H1 (cell line): ENCODE results near the gene BTG2. TPM values are rescaled to one million over a fixed set of nuclear protein-coding genes. Genes with fewer than 3 reads are reported as not detected.

Experiments
- CTCF ChIA-PET: fragments of 300-600 bp; sonication (Branson Sonifier 250); formaldehyde crosslinking; loops from one replicate; lab custom pipeline; 2021; ENCODE audit not compliant: partially characterized antibody; lab: Charles Lee
- POLR2A ChIA-PET: fragments of 300-600 bp; sonication (Branson Sonifier 250); formaldehyde crosslinking; loops from one replicate; lab custom pipeline; 2021; ENCODE audit warnings: inconsistent platforms; ENCODE audit not compliant: partially characterized antibody; lab: Charles Lee
- DNase-seq, 2 experiments: peaks; one replicate each; pipeline versions ENCODE4 v3.0.0 to v3.0.0-alpha.2; 2010 to 2022; ENCODE audit warnings: low spot score in 2 of 2, low read depth in 1 of 2, mixed read lengths in 1 of 2
- FAIRE-seq: peaks from 2 replicates; lab custom pipeline; 2011; peaks lifted over from hg19 to GRCh38; lab: Jason Lieb, UNC
- H2AFZ ChIP-seq: 2 replicates; pipeline ENCODE4 v1.8.1; 2012; ENCODE audit warnings: low read length, inconsistent platforms
- H2AK5ac ChIP-seq: 2 replicates; pipeline ENCODE4 v1.6.1; 2013; ENCODE audit warnings: low read depth, low read length
- H2BK120ac ChIP-seq: replicated peaks from 2 replicates; pipeline ENCODE3; 2013; ENCODE audit warnings: low read depth, low read length, inconsistent platforms
- H2BK12ac ChIP-seq: 2 replicates; pipeline ENCODE4 v1.6.1; 2013; ENCODE audit warnings: low read depth, low read length
- H2BK15ac ChIP-seq: 2 replicates; pipeline ENCODE4 v1.6.1; 2013; ENCODE audit warnings: low read length
- H2BK20ac ChIP-seq: 2 replicates; pipeline ENCODE4 v1.6.1; 2013; ENCODE audit warnings: low read length
- H2BK5ac ChIP-seq: 2 replicates; pipeline ENCODE4 v1.6.1; 2013; ENCODE audit warnings: low read depth, low read length
- H3K14ac ChIP-seq: 2 replicates; pipeline ENCODE4 v1.6.1; 2013; ENCODE audit warnings: inconsistent platforms; ENCODE audit not compliant: insufficient read length
- H3K18ac ChIP-seq: 2 replicates; pipeline ENCODE4 v1.6.1; 2013; ENCODE audit warnings: low read length; ENCODE audit errors: extremely low read depth
- H3K23ac ChIP-seq: 2 replicates; pipeline ENCODE4 v1.6.1; 2013; ENCODE audit warnings: inconsistent platforms; ENCODE audit not compliant: insufficient read length
- H3K23me2 ChIP-seq: 2 replicates; pipeline ENCODE4 v1.6.1; 2013; ENCODE audit warnings: low read depth, low read length
- H3K27ac ChIP-seq: 2 replicates; pipeline ENCODE4 v1.6.1; 2011; ENCODE audit warnings: low read depth, low read length, inconsistent platforms
- H3K27me3 ChIP-seq, 4 experiments: replicated peaks in 1 of 4; 1 replicate in 1 of 4; 2 replicates in 3 of 4; pipeline versions ENCODE4 v1.6.1 to v1.8.1; 2011 to 2013; ENCODE audit warnings: low read length in 3 of 4, mild to moderate bottlenecking in 3 of 4, inconsistent platforms in 2 of 4, mixed read lengths in 2 of 4, moderate library complexity in 1 of 4; ENCODE audit not compliant: control insufficient read depth in 3 of 4, insufficient read depth in 3 of 4; ENCODE audit errors: extremely low read depth in 1 of 4
- H3K36me3 ChIP-seq, 4 experiments: 2 replicates each; pipeline versions ENCODE4 v1.6.1 to v1.8.1; 2011 to 2013; ENCODE audit warnings: mild to moderate bottlenecking in 4 of 4, low read length in 3 of 4, moderate library complexity in 2 of 4, control low read depth in 1 of 4, inconsistent platforms in 1 of 4; ENCODE audit not compliant: insufficient read depth in 4 of 4, control insufficient read depth in 2 of 4
- H3K4ac ChIP-seq: replicated peaks from 2 replicates; pipeline ENCODE3; 2013; ENCODE audit warnings: low read length, low read depth, mixed read lengths, inconsistent platforms; ENCODE audit not compliant: insufficient read length
- H3K4me1 ChIP-seq, 4 experiments: replicated peaks in 1 of 4; 1 replicate in 1 of 4; 2 replicates in 3 of 4; pipeline versions ENCODE4 v1.6.1 to v1.8.1; 2011 to 2013; ENCODE audit warnings: low read length in 3 of 4, inconsistent platforms in 2 of 4, mixed read lengths in 1 of 4; ENCODE audit not compliant: insufficient read depth in 4 of 4, control insufficient read depth in 3 of 4
- H3K4me2 ChIP-seq, 2 experiments: 2 replicates each; pipeline versions ENCODE4 v1.6.1 to v1.8.1; 2011 to 2013; ENCODE audit warnings: low read depth in 2 of 2, low read length in 2 of 2, control low read depth in 1 of 2, inconsistent platforms in 1 of 2, mild to moderate bottlenecking in 1 of 2; ENCODE audit not compliant: insufficient read depth in 1 of 2
- H3K4me3 ChIP-seq, 4 experiments: fragments of 200-600, 300-600 bp in 1 of 4; sonication (generic), shearing (Covaris generic), sonication (Bioruptor Twin) in 1 of 4; 2 replicates each; pipeline versions ENCODE4 v1.5.1 to v1.8.1; 2011 to 2016; ENCODE audit warnings: low read length in 4 of 4, low read depth in 3 of 4, control low read depth in 2 of 4, inconsistent platforms in 2 of 4, mild to moderate bottlenecking in 2 of 4, mixed read lengths in 1 of 4, moderate library complexity in 1 of 4; ENCODE audit not compliant: insufficient read depth in 2 of 4; ENCODE audit errors: extremely low read depth in 1 of 4
- H3K56ac ChIP-seq: replicated peaks from 2 replicates; pipeline ENCODE3; 2013; ENCODE audit warnings: low read depth, mild to moderate bottlenecking, mixed read lengths, low read length, inconsistent platforms; ENCODE audit not compliant: insufficient read length
- H3K79me1 ChIP-seq: 2 replicates; pipeline ENCODE4 v1.6.1; 2013; ENCODE audit warnings: low read depth, low read length, control low read depth
- H3K79me2 ChIP-seq, 2 experiments: 2 replicates each; pipeline versions ENCODE4 v1.6.1 to v1.8.1; 2012 to 2013; ENCODE audit warnings: low read length in 2 of 2, mild to moderate bottlenecking in 2 of 2, inconsistent platforms in 1 of 2; ENCODE audit not compliant: insufficient read depth in 2 of 2, control insufficient read depth in 1 of 2
- H3K9ac ChIP-seq, 4 experiments: replicated peaks in 1 of 4; 1 replicate in 1 of 4; 2 replicates in 3 of 4; pipeline versions ENCODE4 v1.6.1 to v1.8.1; 2011 to 2013; ENCODE audit warnings: low read depth in 3 of 4, low read length in 3 of 4, control low read depth in 2 of 4, mild to moderate bottlenecking in 2 of 4, moderate library complexity in 2 of 4, inconsistent platforms in 1 of 4; ENCODE audit errors: extremely low read depth in 1 of 4
- H3K9me3 ChIP-seq, 2 experiments: 2 replicates each; pipeline versions ENCODE4 v1.6.1 to v1.8.1; 2012 to 2013; ENCODE audit warnings: mild to moderate bottlenecking in 2 of 2, moderate library complexity in 2 of 2, control low read depth in 1 of 2, inconsistent platforms in 1 of 2, low read depth in 1 of 2, low read length in 1 of 2, mixed read lengths in 1 of 2; ENCODE audit not compliant: insufficient read depth in 2 of 2
- H4K20me1 ChIP-seq, 2 experiments: replicated peaks in 1 of 2; 2 replicates each; pipeline versions ENCODE3 to v1.8.1; 2011 to 2013; ENCODE audit warnings: inconsistent platforms in 2 of 2, low read length in 2 of 2, mild to moderate bottlenecking in 1 of 2; ENCODE audit not compliant: insufficient read depth in 2 of 2, control insufficient read depth in 1 of 2
- H4K5ac ChIP-seq: 2 replicates; pipeline ENCODE4 v1.6.1; 2013; ENCODE audit warnings: low read length, low read depth, mixed read lengths, inconsistent platforms; ENCODE audit not compliant: insufficient read length
- H4K8ac ChIP-seq: 2 replicates; pipeline ENCODE4 v1.8.0; 2013; ENCODE audit warnings: mild to moderate bottlenecking, moderate library complexity, low read length, inconsistent platforms; ENCODE audit not compliant: insufficient read depth; ENCODE audit errors: extremely low read depth
- H4K91ac ChIP-seq: replicated peaks from 2 replicates; pipeline ENCODE3; 2013; ENCODE audit warnings: low read length, mixed read lengths, inconsistent platforms; ENCODE audit not compliant: insufficient read length
- EGR1 ChIP-seq: IDR thresholded peaks from 2 replicates; pipeline ENCODE4 v1.6.1; 2011; ENCODE audit warnings: low read depth, low read length, borderline replicate concordance
- EP300 ChIP-seq, 2 experiments: IDR thresholded peaks; 1 replicate in 1 of 2; 2 replicates in 1 of 2; pipeline ENCODE4 v1.6.1; 2011 to 2012; ENCODE audit warnings: low read depth in 2 of 2, low read length in 2 of 2, mild to moderate bottlenecking in 2 of 2, borderline replicate concordance in 1 of 2, inconsistent platforms in 1 of 2, moderate library complexity in 1 of 2
- KDM1A ChIP-seq: fragments of 200-600, 300-600 bp; sonication (generic); IDR thresholded peaks from 2 replicates; pipeline ENCODE4 v1.7.1; 2016; ENCODE audit warnings: mild to moderate bottlenecking, low read length, borderline replicate concordance
- NANOG ChIP-seq: IDR thresholded peaks from 2 replicates; pipeline ENCODE4 v1.6.1; 2011; ENCODE audit warnings: low read length, low read depth, mild to moderate bottlenecking, inconsistent platforms; ENCODE audit not compliant: insufficient read depth, poor library complexity, severe bottlenecking
- POLR2AphosphoS5 ChIP-seq: IDR thresholded peaks from 2 replicates; pipeline ENCODE4 v1.6.1; 2011; ENCODE audit warnings: low read depth, low read length
- RBBP5 ChIP-seq: IDR thresholded peaks from 2 replicates; pipeline ENCODE4 v1.7.1; 2012; ENCODE audit warnings: low read depth, mild to moderate bottlenecking, inconsistent platforms, low read length, moderate library complexity, borderline replicate concordance
- SP1 ChIP-seq: IDR thresholded peaks from 2 replicates; pipeline ENCODE4 v1.6.1; 2011; ENCODE audit warnings: low read depth, low read length
- SP4 ChIP-seq: IDR thresholded peaks from 2 replicates; pipeline ENCODE4 v1.6.1; 2012; ENCODE audit warnings: low read length, inconsistent platforms
- TAF7 ChIP-seq: optimal IDR thresholded peaks from 2 replicates; pipeline ENCODE3; 2011; ENCODE audit warnings: low read depth, mild to moderate bottlenecking, inconsistent platforms, low read length, moderate library complexity, borderline replicate concordance
- TCF12 ChIP-seq: IDR thresholded peaks from 2 replicates; pipeline ENCODE4 v1.6.1; 2011; ENCODE audit warnings: low read depth, mild to moderate bottlenecking, low read length
- WGBS, 2 experiments: shearing (Covaris generic) in 1 of 2; methylation state at CpG; one replicate each; pipeline versions ENCODE4 v1.1.6 to v1.1.7; 2013 to 2015; ENCODE audit warnings: low lambda C conversion rate in 2 of 2, mixed read lengths in 2 of 2, inconsistent platforms in 1 of 2, low coverage in 1 of 2, missing lambda C conversion rate in 1 of 2; ENCODE audit not compliant: insufficient replicate concordance in 2 of 2, insufficient coverage in 1 of 2, insufficient read length in 1 of 2; ENCODE audit errors: extremely low coverage in 1 of 2, missing lambda C conversion rate in 1 of 2; 5-methylcytosine and 5-hydroxymethylcytosine counted together
- polyA plus RNA-seq, 7 experiments: library from polyadenylated mRNA; depleted of rRNA in 3 of 7; stranded (reverse) in 5 of 7; unstranded in 2 of 7; fragments of >200 nt in 5 of 7; fragments of 200-250 nt in 2 of 7; gene quantifications; 1 replicate in 5 of 7; 2 replicates in 1 of 7; 4 replicates in 1 of 7; pipeline versions ENCODE4 v1.2.1 to v1.2.3, GENCODE V29; 2011 to 2013; ENCODE audit warnings: missing spikeins in 2 of 7, mixed read lengths in 2 of 7
- total RNA-seq: library from RNA; stranded (reverse); fragmentation: NEBNext Ultra II Directional; extraction: Animal tissue kit (Norgen Biotek cat#: 25700); gene quantifications from 2 replicates; pipeline ENCODE4 v1.2.1, GENCODE V29; 2021

Gene BTG2
- total and polyA plus RNA-seq, 2 of the 8 experiments (the other 6 are each of a cell fraction or from before 2014, with no cell fraction given): 4.8 to 11.0 TPM

- no peak overlapping the region for H2AFZ ChIP-seq
- H3K18ac ChIP-seq: no peak overlapping the region
- WGBS, 2 experiments: 2% methylated on average over 3 of the region's 3 CpGs; no CpG with 5 or more reads in 1 of the 2 experiments
- peaks cover 45 to 91% (median 86%) of the 10 kb centered on the region in 4 experiments for H3K27me3 ChIP-seq
- H3K56ac ChIP-seq: no peak overlapping the region
- no peak overlapping the region for H2BK15ac ChIP-seq
- no peak overlapping the region for H3K4ac ChIP-seq
- H3K23ac ChIP-seq: no peak overlapping the region
- H2BK5ac ChIP-seq: no peak overlapping the region
- peak overlapping the region; percentile 28; the same call in 1 of the 2 replicates for H4K8ac ChIP-seq
- no peak overlapping the region for H3K9ac ChIP-seq
- no peak overlapping the region for H2BK120ac ChIP-seq
- H2BK20ac ChIP-seq: no peak overlapping the region
- H3K27ac ChIP-seq: no peak overlapping the region
- TF ChIP-seq EGR1 (no peak), EP300 (IDR thresholded peaks at IDR 0.05; ENCODE audit: borderline replicate concordance in 1 of 2, low read depth in 2 of 2, low read length in 2 of 2) (peak in 1 of 2 experiments; percentile 23; a peak in 1 of 3 replicates), SP4 (0 out of 2 replicates have a peak, but pooled peaks have one; percentile 20), KDM1A (no peak), TCF12 (peak; percentile 93), TAF7 (no peak), POLR2AphosphoS5 (0 out of 2 replicates have a peak, but pooled peaks have one; percentile 24), NANOG (peak; percentile 64), RBBP5 (0 out of 2 replicates have a peak, but pooled peaks have one; percentile 18), SP1 (peak; percentile 30; the same call in 1 of the 2 replicates)
- TF ChIP-seq, all 59 proteins: peak for 7
- Histone ChIP-seq H3K79me2 (no peaks in the 10 kb centered on the region), H4K91ac (no peak overlapping the region), H3K4me2 (peak overlapping the region; percentile 71 to 82), H3K14ac (no peak overlapping the region), H3K79me1 (no peaks in the 10 kb centered on the region), H3K9me3 (no peaks in the 10 kb centered on the region), H3K4me3 (peak overlapping the region in 1 of 4 experiments; percentile 92; a peak in 3 of 8 replicates), H4K20me1 (peaks cover 6 to 27% of the 10 kb centered on the region in 2 experiments), H2BK12ac (no peak overlapping the region), H3K36me3 (no peaks in the 10 kb centered on the region; a peak in 1 of 8 replicates), H2AK5ac (no peak overlapping the region), H3K23me2 (peaks cover 13% of the 10 kb centered on the region), H4K5ac (no peak overlapping the region), H3K4me1 (peaks cover 14 to 33% (median 18%) of the 10 kb centered on the region in 4 experiments)
- ChIA-PET CTCF (interaction anchor here (0.6 to 9.3 kb wide), 21 partner anchors 9 to 498 kb away, joined by 3 to 123 read pairs (median 7); no protein-coding TSS in a partner anchor), POLR2A (interaction anchor here (0.9 to 3.3 kb wide), 9 partner anchors 9 to 21 kb away, joined by 3 to 11 read pairs (median 6); no protein-coding TSS in a partner anchor)
- no peak for FAIRE-seq
- peak in 1 of 2 experiments; percentile 56 for DNase-seq
Observed at GRCh38 chr1:203307641-203308126, 2.4 kb downstream of the BTG2 start.
